A673 (cell line): ENCODE data around the gene SLIT3. TPM values are rescaled to one million over a fixed set of nuclear protein-coding genes. Genes with fewer than 3 reads are reported as not detected.

ENCODE experiments used
- BruUV-seq: library from RNA; stranded (reverse); fragments of 400-500 nt; replicated peaks from 2 replicates; lab custom pipeline; 2021; lab: Mats Ljungman, UMichigan
- CTCF ChIA-PET: fragments of 300-600 bp; sonication (Branson Sonifier 250); formaldehyde crosslinking; loops from one replicate; lab custom pipeline; 2022; ENCODE audit warnings: antibody characterized with exemption; lab: Charles Lee
- POLR2A ChIA-PET: fragments of 300-600 bp; sonication (Branson Sonifier 250); formaldehyde crosslinking; loops from one replicate; lab custom pipeline; 2022; ENCODE audit warnings: antibody characterized with exemption; ENCODE audit not compliant: low non-redundant PET; lab: Charles Lee
- DNase-seq: peaks from one replicate; pipeline ENCODE4 v3.0.0-alpha.2; 2015; ENCODE audit warnings: low spot score
- H3K27ac ChIP-seq: fragments of 200-600 bp; sonication (generic); 2 replicates; pipeline ENCODE4 v1.5.1; 2016; ENCODE audit warnings: mixed run types, low read depth, mild to moderate bottlenecking, mixed read lengths, antibody characterized with exemption, low read length; ENCODE audit not compliant: poor library complexity, severe bottlenecking
- H3K27me3 ChIP-seq: fragments of 200-600 bp; sonication (generic); replicated peaks from 2 replicates; pipeline ENCODE4 v1.6.1; 2017; ENCODE audit warnings: mixed run types, low read depth, mild to moderate bottlenecking, mixed read lengths, antibody characterized with exemption, low read length; ENCODE audit not compliant: insufficient read depth, poor library complexity
- H3K36me3 ChIP-seq: fragments of 200-600 bp; sonication (generic); 2 replicates; pipeline ENCODE4 v1.6.1; 2016; ENCODE audit warnings: mixed run types, mild to moderate bottlenecking, mixed read lengths, antibody characterized with exemption, low read length; ENCODE audit not compliant: insufficient read depth, poor library complexity, severe bottlenecking
- H3K4me1 ChIP-seq: fragments of 200-600 bp; sonication (generic); 2 replicates; pipeline ENCODE4 v1.6.1; 2017; ENCODE audit warnings: mixed run types, mild to moderate bottlenecking, mixed read lengths, antibody characterized with exemption, low read length; ENCODE audit not compliant: insufficient read depth, poor library complexity, severe bottlenecking
- H3K4me3 ChIP-seq: fragments of 200-600 bp; sonication (generic); 2 replicates; pipeline ENCODE4 v1.5.1; 2016; ENCODE audit warnings: low read depth, mixed run types, mild to moderate bottlenecking, mixed read lengths, low read length; ENCODE audit not compliant: poor library complexity, severe bottlenecking
- H3K9me3 ChIP-seq: fragments of 200-600 bp; sonication (generic); 2 replicates; pipeline ENCODE4 v1.6.1; 2016; ENCODE audit warnings: mixed run types, low read depth, mild to moderate bottlenecking, mixed read lengths, antibody characterized with exemption, low read length; ENCODE audit not compliant: poor library complexity, severe bottlenecking
- EZH2 ChIP-seq: fragments of 200-600 bp; sonication (generic); IDR thresholded peaks from 2 replicates; pipeline ENCODE4 v1.6.1; 2017; ENCODE audit warnings: borderline replicate concordance, low read depth, mild to moderate bottlenecking, mixed read lengths, antibody characterized with exemption, low read length; ENCODE audit not compliant: poor library complexity, severe bottlenecking
- intact Hi-C: fragments of 100-400 bp; cut with micrococcal nuclease; formaldehyde crosslinking; loops from one replicate; pipeline ENCODE4 v1.10.0; 2022; ENCODE audit not compliant: unreplicated experiment
- total RNA-seq: library from RNA; stranded (reverse); gene quantifications from 2 replicates; pipeline ENCODE4 v1.2.3, GENCODE V29; 2021
- TF ChIP-seq, protein P1 (sequence below): fragments of 300-800, 200-600 bp; sonication (generic); conservative IDR thresholded peaks from 2 replicates; pipeline ENCODE4 v1.5.1; 2017; ENCODE audit warnings: low read depth, mild to moderate bottlenecking, antibody characterized with exemption, low read length, moderate library complexity, mixed read lengths

The SLIT3 gene
- total RNA-seq, 1 experiment from 2014 or later = not detected

DNA sequence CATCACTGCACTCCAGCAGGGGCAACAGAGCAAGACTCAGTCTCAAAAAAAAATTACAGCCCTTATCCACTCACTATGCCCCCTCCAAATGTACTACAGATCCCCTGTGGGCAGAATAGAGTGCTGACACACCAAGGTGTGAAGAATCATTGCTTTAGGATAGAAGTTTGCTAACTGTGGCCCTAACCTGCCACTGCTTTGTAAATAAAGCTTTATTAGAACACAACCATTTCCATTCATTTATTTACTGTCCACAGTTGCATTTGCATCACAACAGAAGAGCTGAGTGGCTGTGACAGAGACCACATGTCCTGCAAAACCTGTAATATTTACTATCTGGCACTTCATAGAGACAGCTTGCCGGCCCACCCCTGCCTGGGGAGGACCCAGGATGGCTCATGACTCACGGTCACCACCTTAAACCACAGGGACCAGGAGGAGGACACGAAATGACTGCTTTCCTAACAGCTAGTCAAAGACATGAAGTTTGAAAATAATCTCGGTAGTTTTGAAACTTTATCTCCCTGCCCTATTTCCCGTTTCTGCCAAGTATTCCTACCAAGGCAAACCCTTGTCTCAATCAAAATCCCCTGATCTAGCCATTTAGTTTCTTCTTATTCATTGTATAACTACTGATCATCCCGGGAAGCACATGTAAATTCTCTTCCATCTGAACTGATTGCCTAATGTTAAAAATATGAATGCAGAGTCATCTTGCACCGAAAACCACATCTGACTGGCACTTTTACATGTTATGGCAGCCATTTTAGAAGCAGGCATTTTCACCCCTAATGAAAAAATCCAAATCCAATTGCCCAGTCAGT, 206.1 kb downstream of the SLIT3 start:
- no peak overlapping the region for H3K27ac ChIP-seq

DNA sequence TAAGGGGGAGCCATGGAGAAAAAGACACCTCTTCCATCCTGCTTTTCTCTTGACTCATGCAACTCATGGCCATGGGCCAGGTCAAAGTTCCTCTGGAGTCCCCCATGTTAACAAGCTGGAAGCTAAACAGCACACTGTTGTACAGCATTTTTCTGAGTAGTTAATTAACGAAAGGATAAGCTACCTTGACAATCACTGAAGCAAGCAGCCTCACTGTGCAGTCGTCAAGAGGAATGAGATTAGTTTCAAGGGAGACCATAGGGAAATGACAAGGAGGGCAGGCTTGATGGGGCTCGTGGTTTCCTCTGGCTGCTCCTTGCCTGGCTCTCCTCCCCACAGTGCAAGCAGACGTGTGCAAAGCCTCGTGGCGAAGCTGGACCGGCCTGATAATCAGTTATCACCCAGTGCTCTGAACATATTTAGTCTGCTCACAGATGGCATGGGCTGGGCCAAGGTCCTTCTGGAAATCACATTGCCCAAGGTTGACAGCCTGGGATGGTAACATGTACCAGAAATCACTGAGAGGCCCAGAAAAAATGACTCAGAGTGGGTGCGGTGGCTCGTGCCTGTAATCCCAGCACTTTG, 209.5 kb downstream of the SLIT3 start:
- no TSS peak for BruUV-seq

More for the DNA sequence above, 206.1 kb downstream of the SLIT3 start:
- Histone ChIP-seq H3K36me3 (no peaks in the 10 kb centered on the region), H3K4me1 (no peaks in the 10 kb centered on the region), H3K27me3 (no peaks in the 10 kb centered on the region), H3K4me3 (no peak overlapping the region), H3K9me3 (no peaks in the 10 kb centered on the region)
- TF ChIP-seq, protein P1, sequence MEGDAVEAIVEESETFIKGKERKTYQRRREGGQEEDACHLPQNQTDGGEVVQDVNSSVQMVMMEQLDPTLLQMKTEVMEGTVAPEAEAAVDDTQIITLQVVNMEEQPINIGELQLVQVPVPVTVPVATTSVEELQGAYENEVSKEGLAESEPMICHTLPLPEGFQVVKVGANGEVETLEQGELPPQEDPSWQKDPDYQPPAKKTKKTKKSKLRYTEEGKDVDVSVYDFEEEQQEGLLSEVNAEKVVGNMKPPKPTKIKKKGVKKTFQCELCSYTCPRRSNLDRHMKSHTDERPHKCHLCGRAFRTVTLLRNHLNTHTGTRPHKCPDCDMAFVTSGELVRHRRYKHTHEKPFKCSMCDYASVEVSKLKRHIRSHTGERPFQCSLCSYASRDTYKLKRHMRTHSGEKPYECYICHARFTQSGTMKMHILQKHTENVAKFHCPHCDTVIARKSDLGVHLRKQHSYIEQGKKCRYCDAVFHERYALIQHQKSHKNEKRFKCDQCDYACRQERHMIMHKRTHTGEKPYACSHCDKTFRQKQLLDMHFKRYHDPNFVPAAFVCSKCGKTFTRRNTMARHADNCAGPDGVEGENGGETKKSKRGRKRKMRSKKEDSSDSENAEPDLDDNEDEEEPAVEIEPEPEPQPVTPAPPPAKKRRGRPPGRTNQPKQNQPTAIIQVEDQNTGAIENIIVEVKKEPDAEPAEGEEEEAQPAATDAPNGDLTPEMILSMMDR = no peak
- no peak for DNase-seq
- intact Hi-C loops = no loop called here
- ChIA-PET POLR2A (no interaction called here), CTCF (no interaction called here)
- BruUV-seq = no TSS peak

DNA sequence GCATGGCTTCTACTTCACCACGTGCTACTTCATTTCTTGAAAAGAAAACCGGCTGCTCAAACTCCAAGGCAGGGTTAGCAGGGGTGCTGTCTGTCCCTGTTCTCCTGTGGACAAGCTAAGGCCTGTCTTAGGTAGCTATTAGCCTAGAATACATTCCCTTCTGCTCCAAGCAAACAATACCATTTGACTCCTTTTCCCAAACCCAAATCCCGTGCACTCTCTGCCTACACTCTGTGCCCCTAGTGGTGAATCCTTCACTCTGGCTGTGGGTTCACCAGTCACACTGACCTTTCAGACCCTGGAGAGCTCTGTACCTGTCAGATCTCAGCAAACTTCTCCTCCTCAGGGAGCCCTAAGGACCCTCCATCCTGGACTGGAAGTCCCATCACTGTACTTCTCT, 211.6 kb downstream of the SLIT3 start:
- intact Hi-C loops = no loop called here
- no peaks in the 10 kb centered on the region for H3K4me1 ChIP-seq
- no peak overlapping the region for H3K27ac ChIP-seq
- no peaks in the 10 kb centered on the region for H3K36me3 ChIP-seq
- no peaks in the 10 kb centered on the region for H3K9me3 ChIP-seq
- ChIA-PET POLR2A (no interaction called here), CTCF (no interaction called here)
- H3K4me3 ChIP-seq = no peak overlapping the region
- DNase-seq = no peak
- no peak for TF ChIP-seq EZH2
- TF ChIP-seq, protein P1 = 0 out of 2 replicates have a peak, but pooled peaks have one; percentile 12
- no peaks in the 10 kb centered on the region for H3K27me3 ChIP-seq
- no TSS peak for BruUV-seq

More for the DNA sequence above, 209.5 kb downstream of the SLIT3 start:
- intact Hi-C loops = no loop called here
- Histone ChIP-seq H3K4me3 (no peak overlapping the region), H3K9me3 (no peaks in the 10 kb centered on the region), H3K27me3 (no peaks in the 10 kb centered on the region), H3K4me1 (no peaks in the 10 kb centered on the region), H3K36me3 (no peaks in the 10 kb centered on the region), H3K27ac (no peak overlapping the region)
- CTCF ChIA-PET = no interaction called here
- DNase-seq = no peak
- POLR2A ChIA-PET = no interaction called here
- TF ChIP-seq EZH2 = no peak
- TF ChIP-seq, protein P1 = no peak
